Fibroblast of mammary gland (primary cell): ENCODE measurements around the gene PCBD2.

Source experiments
- DNase-seq: peaks from one replicate; pipeline ENCODE4 v3.0.0-alpha.2; 2010; ENCODE audit warnings: low read depth
- H3K4me3 ChIP-seq: 2 replicates; pipeline ENCODE4 v1.5.1; 2011; ENCODE audit warnings: low read depth, mild to moderate bottlenecking, low read length, moderate library complexity; ENCODE audit not compliant: control insufficient read depth
- TF ChIP-seq, protein P1 (sequence below): conservative IDR thresholded peaks from 2 replicates; pipeline ENCODE4 v1.5.1; 2011; ENCODE audit warnings: low read depth, low read length, inconsistent platforms; ENCODE audit not compliant: control insufficient read depth, insufficient read depth

Gene PCBD2

GRCh38 chr5:134937526-134937925 is 32.6 kb downstream of the PCBD2 start:
- no peak overlapping the region for H3K4me3 ChIP-seq
- no peak for DNase-seq
- TF ChIP-seq, protein P1, sequence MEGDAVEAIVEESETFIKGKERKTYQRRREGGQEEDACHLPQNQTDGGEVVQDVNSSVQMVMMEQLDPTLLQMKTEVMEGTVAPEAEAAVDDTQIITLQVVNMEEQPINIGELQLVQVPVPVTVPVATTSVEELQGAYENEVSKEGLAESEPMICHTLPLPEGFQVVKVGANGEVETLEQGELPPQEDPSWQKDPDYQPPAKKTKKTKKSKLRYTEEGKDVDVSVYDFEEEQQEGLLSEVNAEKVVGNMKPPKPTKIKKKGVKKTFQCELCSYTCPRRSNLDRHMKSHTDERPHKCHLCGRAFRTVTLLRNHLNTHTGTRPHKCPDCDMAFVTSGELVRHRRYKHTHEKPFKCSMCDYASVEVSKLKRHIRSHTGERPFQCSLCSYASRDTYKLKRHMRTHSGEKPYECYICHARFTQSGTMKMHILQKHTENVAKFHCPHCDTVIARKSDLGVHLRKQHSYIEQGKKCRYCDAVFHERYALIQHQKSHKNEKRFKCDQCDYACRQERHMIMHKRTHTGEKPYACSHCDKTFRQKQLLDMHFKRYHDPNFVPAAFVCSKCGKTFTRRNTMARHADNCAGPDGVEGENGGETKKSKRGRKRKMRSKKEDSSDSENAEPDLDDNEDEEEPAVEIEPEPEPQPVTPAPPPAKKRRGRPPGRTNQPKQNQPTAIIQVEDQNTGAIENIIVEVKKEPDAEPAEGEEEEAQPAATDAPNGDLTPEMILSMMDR: no peak

DNA sequence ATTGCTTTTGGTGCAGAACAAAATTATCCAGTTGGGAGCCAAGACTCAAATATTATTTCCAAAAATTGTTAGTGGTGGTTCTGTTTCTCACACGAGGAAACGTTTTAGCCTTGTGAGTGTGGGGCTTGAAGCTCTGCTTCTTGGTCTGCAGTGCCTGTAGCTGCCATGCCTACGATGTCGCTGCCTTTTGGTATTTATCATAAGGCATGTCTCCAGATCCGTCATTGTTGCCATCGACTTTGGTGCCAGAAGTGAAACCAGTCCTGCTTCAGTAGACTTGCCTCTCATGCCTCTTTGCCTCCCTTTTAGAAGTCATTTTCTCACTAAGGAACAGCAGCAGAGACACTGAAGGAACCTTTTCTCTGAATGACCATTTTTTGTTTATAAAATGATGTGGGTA is 33.1 kb downstream of the PCBD2 start:
- no peak for DNase-seq
- H3K4me3 ChIP-seq: no peak overlapping the region
- TF ChIP-seq, protein P1: no peak

DNA sequence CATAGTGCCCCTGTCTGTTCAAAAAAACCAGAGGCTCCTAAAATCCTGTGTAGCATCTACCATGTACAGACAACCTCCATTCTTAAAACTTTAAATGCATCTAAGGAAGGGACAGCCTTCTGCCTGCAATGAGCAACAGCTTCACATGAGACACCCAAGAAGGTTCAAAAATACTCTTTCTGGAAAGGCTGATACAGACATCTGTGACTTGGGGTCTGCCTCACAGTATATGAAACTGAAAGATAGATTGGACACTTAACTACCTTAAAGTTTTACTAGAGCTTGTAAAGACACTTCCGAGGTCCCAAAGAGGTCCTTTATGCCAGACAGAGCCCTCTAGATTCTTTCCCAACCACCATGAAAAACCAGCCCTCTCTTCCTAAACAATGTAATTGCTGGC is 34.6 kb downstream of the PCBD2 start:
- TF ChIP-seq, protein P1: no peak
- no peak for DNase-seq
- H3K4me3 ChIP-seq: no peak overlapping the region

- TF ChIP-seq, protein P1: no peak
- no peak for DNase-seq
- H3K4me3 ChIP-seq: no peak overlapping the region
Measured at GRCh38 chr5:134943547-134943946, 38.6 kb downstream of the PCBD2 start.

GRCh38 chr5:134944630-134945029 is 39.7 kb downstream of the PCBD2 start:
- TF ChIP-seq, protein P1: no peak
- H3K4me3 ChIP-seq: no peak overlapping the region
- peak; percentile 43 for DNase-seq

DNA sequence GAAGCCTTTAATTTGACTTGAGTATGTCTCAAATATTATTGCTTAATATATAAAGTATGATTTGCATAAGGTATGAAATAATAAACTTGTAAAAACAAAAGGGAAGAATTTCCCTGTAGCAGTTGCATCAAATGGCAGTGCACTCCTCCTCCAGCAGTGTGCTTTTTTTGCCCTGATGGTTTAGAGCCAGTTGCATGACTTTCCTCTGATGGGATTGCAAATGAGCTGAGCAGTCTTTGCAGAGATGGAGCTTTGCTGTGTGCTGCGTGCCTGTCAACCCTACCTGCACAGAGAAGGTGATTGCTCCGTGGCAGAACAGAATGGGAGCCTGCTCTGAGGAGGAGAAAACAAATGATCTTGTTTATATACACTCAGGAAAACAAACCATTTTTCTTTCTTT is 40.1 kb downstream of the PCBD2 start:
- peak; percentile 6 for DNase-seq
- no peak overlapping the region for H3K4me3 ChIP-seq
- TF ChIP-seq, protein P1: no peak

DNA sequence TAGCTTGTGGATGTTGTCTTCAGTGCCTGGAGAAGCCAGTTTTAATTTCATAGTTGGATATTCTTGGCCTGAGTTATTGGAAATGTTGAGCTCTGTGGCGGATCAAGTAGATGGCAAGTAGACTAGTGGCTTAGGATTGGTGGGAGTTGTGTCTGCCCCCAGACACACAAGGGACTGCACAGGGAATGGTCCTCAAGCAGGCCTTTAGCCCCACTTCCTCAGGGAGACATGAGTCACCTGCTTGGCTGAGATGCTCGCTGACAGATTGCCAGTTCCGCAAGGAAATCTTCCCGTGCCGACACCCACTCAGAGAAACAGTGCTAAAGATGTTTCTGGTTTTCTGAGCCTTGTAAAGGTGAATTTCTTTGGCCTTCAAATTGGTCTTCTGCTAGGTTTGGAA is 44.0 kb downstream of the PCBD2 start:
- no peak overlapping the region for H3K4me3 ChIP-seq
- DNase-seq: peak; percentile 79
- TF ChIP-seq, protein P1: no peak
